HG03439 (cell line): ENCODE results near the gene GRXCR2.
"Not testable (repeated sequence)": the region's sequence is repeated elsewhere in the genome, so short reads cannot be mapped to it uniquely, and the experiment has no call there.

Source experiments
- ATAC-seq: cut with Tn5 transposase; IDR thresholded peaks from one replicate; pipeline ENCODE4 v1.9.1; 2021; ENCODE audit warnings: mild to moderate bottlenecking, moderate library complexity; ENCODE audit not compliant: unreplicated experiment

Gene GRXCR2

DNA sequence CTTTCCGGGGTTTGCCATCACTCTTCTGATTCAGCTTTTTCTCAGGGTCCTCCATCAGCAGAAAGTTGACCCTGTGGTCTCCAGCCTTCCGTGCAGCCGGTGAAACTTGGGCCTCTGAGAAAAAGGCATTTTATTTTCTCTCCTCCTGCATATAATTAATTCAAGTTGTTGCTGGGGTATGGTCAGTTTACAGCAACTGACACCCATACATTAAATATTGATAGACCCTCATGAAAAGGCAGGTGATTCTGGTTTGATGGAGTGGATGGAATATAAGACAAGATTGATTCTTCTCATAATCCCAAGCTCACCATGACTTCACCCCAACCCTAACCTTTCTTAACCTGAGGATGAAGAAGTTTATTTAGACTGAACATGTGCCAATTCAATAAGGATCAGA, at the start of gene GRXCR2:
Gene GRXCR2, minus strand, starts transcription at position 101 of the 400 bp plus-strand sequence. Its CDS starts 46 bp downstream, at position 55.
- no peak for ATAC-seq

DNA sequence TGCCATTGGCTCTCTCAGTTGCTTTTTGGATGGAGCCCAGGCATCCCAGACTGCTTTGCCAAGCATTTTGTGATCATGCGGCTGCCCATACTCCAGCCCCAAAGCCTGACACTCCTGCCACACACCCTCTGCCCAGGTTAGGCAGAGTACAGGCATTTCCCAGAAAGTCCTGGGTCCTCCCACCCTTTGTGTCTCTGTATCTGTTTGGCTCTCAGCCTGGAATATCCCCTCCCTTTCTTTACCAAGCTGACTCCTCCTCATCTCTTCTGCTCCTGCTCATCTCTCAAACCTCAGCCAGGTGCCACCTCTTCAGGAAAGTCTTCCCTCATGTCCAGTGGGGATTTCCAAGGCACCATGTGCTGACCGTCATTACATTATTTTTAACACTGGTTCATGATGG, 49.2 kb upstream of the GRXCR2 start:
- no peak for ATAC-seq

- no peak for ATAC-seq
Observed at GRCh38 chr5:145921211-145921610, 48.4 kb upstream of the GRXCR2 start.

- no peak for ATAC-seq
Observed at GRCh38 chr5:145920542-145921210, 47.9 kb upstream of the GRXCR2 start.

- ATAC-seq: no peak
Observed at GRCh38 chr5:145919413-145919812, 46.6 kb upstream of the GRXCR2 start.

- ATAC-seq: no peak
Observed at GRCh38 chr5:145918397-145918796, 45.6 kb upstream of the GRXCR2 start.

GRCh38 chr5:145917288-145917687, 44.5 kb upstream of the GRXCR2 start:
- ATAC-seq: no peak

GRCh38 chr5:145915970-145916638, 43.3 kb upstream of the GRXCR2 start:
- no peak for ATAC-seq

DNA sequence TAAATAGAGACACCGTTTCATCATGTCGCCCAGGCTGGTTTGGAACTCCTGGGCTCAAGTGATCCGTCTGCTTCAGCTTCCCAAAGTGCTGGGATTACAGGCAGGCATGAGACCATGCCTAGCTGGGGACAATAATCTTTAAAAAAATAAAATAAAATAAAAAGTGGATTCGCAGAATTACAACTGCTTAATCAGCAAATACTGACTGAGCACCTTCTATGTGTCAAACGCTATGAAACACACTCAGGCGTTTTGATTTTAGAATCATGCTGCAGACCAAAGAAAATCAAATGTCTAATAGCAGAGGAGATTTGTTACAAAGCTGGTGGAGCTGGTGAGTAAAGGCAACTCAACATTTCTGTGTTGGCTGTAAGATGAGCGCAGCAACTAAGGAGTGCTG, 40.9 kb upstream of the GRXCR2 start:
- no peak for ATAC-seq

DNA sequence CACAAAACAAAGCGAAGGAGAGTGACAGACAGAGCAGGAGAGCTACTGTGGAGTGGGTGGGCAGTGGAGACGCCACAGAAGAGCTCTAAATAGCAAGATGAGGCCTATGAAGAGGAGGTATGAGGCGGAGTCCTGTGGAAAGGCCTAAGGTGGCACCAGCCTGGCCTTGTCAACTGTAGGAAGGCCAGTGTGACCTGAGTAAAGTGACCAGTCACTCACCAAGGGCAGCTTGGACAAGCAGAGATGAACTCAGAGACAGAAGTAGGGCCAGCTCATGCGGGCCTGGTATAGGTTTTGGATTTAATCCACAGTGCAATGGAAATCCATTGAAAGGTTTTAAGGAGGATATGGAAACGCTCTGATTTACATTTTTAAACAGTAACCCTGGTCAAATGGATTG, 39.8 kb upstream of the GRXCR2 start:
- ATAC-seq: no peak

DNA sequence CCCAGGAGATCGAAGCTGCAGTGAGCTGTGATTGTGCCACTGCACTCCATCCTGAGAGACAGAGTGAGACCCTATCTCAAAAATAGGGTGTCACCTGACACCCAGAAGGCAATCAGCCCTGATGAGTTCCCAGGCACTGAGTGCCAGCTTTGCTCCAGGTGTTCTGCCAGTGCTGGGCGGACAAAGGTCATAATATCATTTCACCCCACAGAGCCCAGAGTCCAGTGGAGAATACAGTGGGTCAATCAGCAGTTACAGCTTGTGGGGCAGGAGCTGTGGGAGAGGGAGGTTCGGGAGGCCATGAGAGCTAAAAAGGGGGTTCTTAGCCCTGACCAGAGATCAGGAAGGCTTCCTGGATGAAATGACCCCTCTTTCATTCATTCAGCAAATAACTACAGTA, 39.2 kb upstream of the GRXCR2 start:
- no peak for ATAC-seq

DNA sequence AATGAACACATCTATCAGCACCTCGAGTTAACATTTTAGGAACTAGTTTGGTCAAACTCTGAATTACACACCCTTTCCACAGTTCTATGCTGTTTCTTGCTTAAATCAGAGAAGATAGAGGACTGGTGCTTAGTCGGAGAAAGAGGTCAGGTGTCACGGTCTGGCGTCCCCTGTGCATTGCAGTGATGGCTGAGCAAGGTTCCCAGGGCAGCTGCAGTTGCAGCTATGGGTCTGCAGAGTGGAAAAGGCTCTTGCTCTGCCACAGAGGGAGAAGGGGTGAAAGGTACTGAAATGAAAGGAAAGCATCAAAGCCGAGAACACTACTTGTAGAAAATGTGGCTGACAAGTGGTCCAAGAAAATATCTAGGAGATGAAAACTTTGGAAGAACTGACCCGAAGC, 38.4 kb upstream of the GRXCR2 start:
- ATAC-seq: no peak

GRCh38 chr5:145908206-145908960, 35.6 kb upstream of the GRXCR2 start:
- ATAC-seq: no peak

DNA sequence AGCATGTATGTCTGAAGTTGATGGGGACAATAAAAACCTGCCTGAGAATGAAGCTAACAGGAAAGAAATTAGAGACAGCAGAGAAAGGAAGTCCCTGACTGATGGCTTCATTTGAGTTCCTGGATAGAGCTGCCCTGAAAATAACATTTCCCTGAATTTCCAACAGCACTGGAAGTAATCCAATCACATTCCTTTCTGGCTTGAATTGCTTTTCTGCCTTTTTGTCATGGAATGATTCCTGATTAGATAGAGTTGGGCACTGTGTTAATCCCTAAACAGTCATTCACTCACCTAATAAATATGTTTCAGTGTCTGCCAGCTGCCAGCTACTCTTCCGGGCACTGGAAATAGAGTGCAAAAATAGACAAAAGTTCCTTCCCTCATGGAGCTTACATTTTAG, 33.6 kb upstream of the GRXCR2 start:
- no peak for ATAC-seq

- ATAC-seq: no peak
Observed at GRCh38 chr5:145904743-145905142, 31.9 kb upstream of the GRXCR2 start.

- no peak for ATAC-seq
Observed at GRCh38 chr5:145903867-145904266, 31.1 kb upstream of the GRXCR2 start.

GRCh38 chr5:145903113-145903512, 30.3 kb upstream of the GRXCR2 start:
- ATAC-seq: no peak

DNA sequence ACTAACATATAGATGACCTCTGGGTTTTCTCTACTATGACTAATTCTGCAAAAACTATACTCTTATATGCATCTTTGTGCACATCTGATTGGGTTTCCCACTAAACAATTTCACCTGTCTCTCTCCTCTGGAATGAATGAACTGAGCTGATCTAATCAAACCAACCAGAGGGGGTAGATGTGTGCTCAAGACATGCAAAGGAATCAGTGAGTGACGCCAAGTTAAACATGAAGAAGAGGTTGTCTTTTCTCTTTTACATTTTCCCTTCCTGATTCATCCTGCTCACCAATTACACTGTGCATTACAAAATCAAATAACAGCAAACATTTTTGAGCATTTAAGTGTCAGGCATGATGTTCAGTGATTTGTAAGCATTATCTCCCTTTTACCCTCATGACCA, 29.6 kb upstream of the GRXCR2 start:
- ATAC-seq: no peak

DNA sequence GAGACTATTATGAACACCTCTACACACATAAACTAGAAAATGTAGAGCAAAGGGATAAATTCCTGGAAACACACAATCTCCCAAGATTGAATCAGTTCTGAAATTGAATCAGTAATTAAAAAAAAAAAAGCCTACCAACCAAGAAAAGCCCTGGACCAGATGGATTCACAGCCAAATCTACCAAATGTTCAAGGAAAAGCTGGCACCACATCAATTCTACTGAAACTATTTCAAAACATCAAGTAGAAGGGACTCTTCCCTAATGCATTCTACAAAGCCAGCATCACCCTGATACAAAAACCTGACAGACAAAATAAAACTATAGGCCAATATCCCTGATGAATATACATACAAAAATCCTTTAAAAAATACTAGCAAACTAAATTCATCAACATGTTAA, 25.4 kb upstream of the GRXCR2 start:
- no peak for ATAC-seq

GRCh38 chr5:145891378-145891777, 18.6 kb upstream of the GRXCR2 start:
- not testable (repeated sequence) for ATAC-seq

GRCh38 chr5:145889611-145890010, 16.8 kb upstream of the GRXCR2 start:
- ATAC-seq: no peak

DNA sequence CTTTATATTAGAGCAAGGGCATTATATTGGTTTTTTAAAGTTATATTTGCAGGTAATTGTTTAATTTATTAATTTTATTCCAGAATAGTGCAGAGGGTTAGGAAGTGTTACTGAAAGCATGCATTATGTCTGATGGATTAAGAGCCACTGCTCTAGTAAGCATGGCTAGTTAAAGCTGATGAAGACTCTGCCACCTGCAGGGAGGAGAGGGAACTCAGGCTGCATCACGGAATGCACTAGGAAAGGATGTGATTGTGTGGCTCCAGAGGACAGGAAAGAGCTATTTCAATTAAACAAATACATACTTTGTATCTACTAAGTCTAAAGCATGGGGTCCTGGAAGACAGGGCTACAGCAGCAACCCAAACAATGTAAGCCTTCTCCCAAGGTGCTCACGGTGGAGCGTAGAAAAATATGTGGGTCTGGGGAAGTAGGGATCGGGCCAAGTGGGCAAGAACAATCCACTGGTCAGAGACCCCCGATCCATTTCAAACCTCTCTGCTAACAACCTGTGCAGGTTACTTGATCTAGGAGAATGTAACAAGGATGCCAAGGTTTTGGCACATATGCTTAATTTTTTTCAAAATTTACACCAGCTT, 15.3 kb upstream of the GRXCR2 start:
- ATAC-seq: no peak
